Vagina (tissue), 2 donors: ENCODE results near the gene LIMS1.

ENCODE experiments used
- CTCF ChIP-seq, 3 experiments: fragments of 450-650 bp in 2 of 3; fragments of 200-600 bp in 1 of 3; sonication (generic) in 1 of 3; IDR thresholded peaks; one replicate each; pipeline ENCODE4 v1.5.1; 2017 to 2019; ENCODE audit warnings: antibody characterized with exemption in 3 of 3, mild to moderate bottlenecking in 2 of 3, moderate library complexity in 2 of 3
- POLR2AphosphoS5 ChIP-seq, 2 donors: sonication (generic); formaldehyde crosslinking; IDR thresholded peaks; one replicate each; pipeline ENCODE4 v1.9.0; 2017; ENCODE audit warnings: antibody characterized with exemption in 2 of 2, mild to moderate bottlenecking in 2 of 2, low read depth in 1 of 2; ENCODE audit not compliant: insufficient read depth in 1 of 2

GRCh38 chr2:108635630-108636354, 101.5 kb downstream of the LIMS1 start:
- no peak for TF ChIP-seq CTCF (IDR thresholded peaks at IDR 0.05)
- TF ChIP-seq POLR2AphosphoS5 (IDR thresholded peaks at IDR 0.05; ENCODE audit: insufficient read depth in 1 of 2, low read depth in 1 of 2), result no peak
